DOHH2 (cell line): ENCODE data around the gene SIKE1.

Source experiments
- EZH2phosphoT487 ChIP-seq: fragments of 200-600 bp; sonication (generic); IDR thresholded peaks from 2 replicates; pipeline ENCODE4 v1.6.1; 2017; ENCODE audit warnings: borderline replicate concordance, mild to moderate bottlenecking, antibody characterized with exemption, low read length, moderate library complexity, mixed read lengths
- TF ChIP-seq, protein P1 (sequence below): fragments of 200-600 bp; sonication (generic); IDR thresholded peaks from one replicate; pipeline ENCODE4 v1.5.1; 2014; ENCODE audit warnings: antibody characterized with exemption, mild to moderate bottlenecking, low read depth, low read length; ENCODE audit not compliant: poor library complexity, severe bottlenecking

DNA sequence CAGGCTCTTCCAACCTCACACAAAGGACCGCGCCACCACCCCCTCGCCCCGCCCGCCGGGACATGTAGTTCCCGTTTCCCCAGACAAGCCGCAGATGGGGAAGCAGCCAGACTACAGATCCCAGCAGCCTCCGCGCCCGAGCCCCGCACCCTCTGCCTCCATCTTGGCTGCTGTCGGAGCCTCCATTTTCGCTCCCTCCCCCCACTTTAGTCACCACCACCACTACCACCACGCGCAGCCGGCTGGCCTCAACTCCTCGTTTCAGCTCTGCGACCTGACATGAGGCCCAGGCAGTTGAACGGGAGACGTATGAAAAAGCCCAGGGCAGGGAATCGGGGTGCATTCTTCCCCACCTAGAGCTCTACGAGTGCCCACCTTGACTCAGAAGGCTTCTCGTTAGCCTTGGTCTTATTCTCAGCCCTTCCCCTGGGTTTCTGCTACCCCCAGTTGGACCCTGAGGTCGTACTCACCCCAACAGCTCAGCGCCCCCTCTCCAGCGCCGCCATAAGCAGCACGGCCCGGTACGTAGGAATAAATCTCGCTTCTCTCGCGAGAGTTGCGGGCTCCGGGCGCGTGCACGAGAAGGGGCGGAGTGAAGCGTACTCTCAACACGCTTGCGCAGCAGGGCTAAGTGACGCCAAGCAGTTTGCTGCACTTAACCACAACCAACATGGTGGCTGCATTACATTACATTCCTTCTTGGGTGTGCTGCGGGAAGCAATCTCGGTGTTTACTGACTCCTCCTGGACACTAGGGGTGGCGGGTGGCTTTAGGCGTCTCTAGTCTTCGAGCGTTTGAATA is 22.8 kb downstream of the SIKE1 start, which contains the start of gene CSDE1:
- TF ChIP-seq, protein P1, sequence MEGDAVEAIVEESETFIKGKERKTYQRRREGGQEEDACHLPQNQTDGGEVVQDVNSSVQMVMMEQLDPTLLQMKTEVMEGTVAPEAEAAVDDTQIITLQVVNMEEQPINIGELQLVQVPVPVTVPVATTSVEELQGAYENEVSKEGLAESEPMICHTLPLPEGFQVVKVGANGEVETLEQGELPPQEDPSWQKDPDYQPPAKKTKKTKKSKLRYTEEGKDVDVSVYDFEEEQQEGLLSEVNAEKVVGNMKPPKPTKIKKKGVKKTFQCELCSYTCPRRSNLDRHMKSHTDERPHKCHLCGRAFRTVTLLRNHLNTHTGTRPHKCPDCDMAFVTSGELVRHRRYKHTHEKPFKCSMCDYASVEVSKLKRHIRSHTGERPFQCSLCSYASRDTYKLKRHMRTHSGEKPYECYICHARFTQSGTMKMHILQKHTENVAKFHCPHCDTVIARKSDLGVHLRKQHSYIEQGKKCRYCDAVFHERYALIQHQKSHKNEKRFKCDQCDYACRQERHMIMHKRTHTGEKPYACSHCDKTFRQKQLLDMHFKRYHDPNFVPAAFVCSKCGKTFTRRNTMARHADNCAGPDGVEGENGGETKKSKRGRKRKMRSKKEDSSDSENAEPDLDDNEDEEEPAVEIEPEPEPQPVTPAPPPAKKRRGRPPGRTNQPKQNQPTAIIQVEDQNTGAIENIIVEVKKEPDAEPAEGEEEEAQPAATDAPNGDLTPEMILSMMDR, result peak; percentile 40
- no peak for TF ChIP-seq EZH2phosphoT487
